HS-27A (cell line): ENCODE data around the gene MMP24.
A peak's percentile ranks its signal among the peaks of the same experiment; 100 is the strongest.

Experiments
- DNase-seq: peaks from one replicate; pipeline ENCODE4 v3.0.0-alpha.2; 2012; ENCODE audit warnings: low read depth, missing footprints

Gene MMP24

GRCh38 chr20:35293303-35294292 is 67.1 kb downstream of the MMP24 start:
- no peak for DNase-seq

- DNase-seq = no peak
Observed at GRCh38 chr20:35294293-35294685, 67.8 kb downstream of the MMP24 start.

GRCh38 chr20:35295058-35295457 is 68.6 kb downstream of the MMP24 start:
- no peak for DNase-seq

GRCh38 chr20:35295674-35296073 is 69.2 kb downstream of the MMP24 start:
- DNase-seq = no peak

- no peak for DNase-seq
Observed at GRCh38 chr20:35296101-35296554, 69.6 kb downstream of the MMP24 start.

GRCh38 chr20:35297155-35297554 is 70.7 kb downstream of the MMP24 start:
- no peak for DNase-seq

- DNase-seq = no peak
Observed at GRCh38 chr20:35297740-35298139, 71.2 kb downstream of the MMP24 start.

- DNase-seq = no peak
Observed at GRCh38 chr20:35298264-35298663, 71.8 kb downstream of the MMP24 start.

- no peak for DNase-seq
Observed at GRCh38 chr20:35299780-35300179, 73.3 kb downstream of the MMP24 start.

- no peak for DNase-seq
Observed at GRCh38 chr20:35300469-35301262, 74.2 kb downstream of the MMP24 start.

- no peak for DNase-seq
Observed at GRCh38 chr20:35301426-35301825, 74.9 kb downstream of the MMP24 start.

GRCh38 chr20:35302421-35303335 is 76.2 kb downstream of the MMP24 start:
- no peak for DNase-seq

GRCh38 chr20:35303382-35303734 is 76.9 kb downstream of the MMP24 start:
- no peak for DNase-seq

- DNase-seq = no peak
Observed at GRCh38 chr20:35303735-35304491, 77.4 kb downstream of the MMP24 start.

GRCh38 chr20:35304956-35305355 is 78.5 kb downstream of the MMP24 start:
- no peak for DNase-seq

GRCh38 chr20:35305682-35306556 is 79.4 kb downstream of the MMP24 start:
- DNase-seq = peak; percentile 99

- DNase-seq = no peak
Observed at GRCh38 chr20:35306931-35307517, 80.5 kb downstream of the MMP24 start.

GRCh38 chr20:35307666-35308653 is 81.5 kb downstream of the MMP24 start:
- peak; percentile 95 for DNase-seq
